GM12878 (cell line): ENCODE data around the gene HPF1. TPM values are rescaled to one million over a fixed set of nuclear protein-coding genes. Genes with fewer than 3 reads are reported as not detected.
A peak's percentile ranks its signal among the peaks of the same experiment; 100 is the strongest.

Experiments
- BCL3 ChIP-seq: IDR thresholded peaks from 2 replicates; pipeline ENCODE4 v1.6.1; 2011; ENCODE audit warnings: borderline replicate concordance, low read depth, mild to moderate bottlenecking, moderate library complexity, low read length; ENCODE audit not compliant: insufficient read depth, poor library complexity, severe bottlenecking
- BRCA1 ChIP-seq: IDR thresholded peaks from 2 replicates; pipeline ENCODE4 v1.6.1; 2011; ENCODE audit warnings: low read depth, low read length, improper control_type of control experiment
- CEBPZ ChIP-seq: fragments of 150-350 bp; IDR thresholded peaks from 2 replicates; pipeline ENCODE4 v1.6.1; 2016; ENCODE audit warnings: low read depth, low read length
- CHD4 ChIP-seq: fragments of 200-600 bp; sonication (generic); IDR thresholded peaks from 2 replicates; pipeline ENCODE4 v1.6.1; 2016; ENCODE audit warnings: mild to moderate bottlenecking
- CTCF ChIP-seq, 3 experiments: IDR thresholded peaks in 2 of 3; conservative IDR thresholded peaks in 1 of 3; 2 replicates each; pipeline ENCODE4 v1.5.1; 2011; ENCODE audit warnings: low read depth in 3 of 3, low read length in 3 of 3, mild to moderate bottlenecking in 3 of 3, control low read depth in 2 of 3, moderate library complexity in 2 of 3, inconsistent platforms in 1 of 3, mixed read lengths in 1 of 3; ENCODE audit not compliant: control insufficient read depth in 2 of 3, insufficient read depth in 1 of 3; ENCODE audit errors: extremely low read depth in 1 of 3
- E2F8 ChIP-seq: fragments of 450-650 bp; IDR thresholded peaks from 2 replicates; pipeline ENCODE4 v1.6.1; 2018; ENCODE audit warnings: mild to moderate bottlenecking, low read depth, moderate library complexity; ENCODE audit not compliant: partially characterized antibody
- EED ChIP-seq: sonication (generic); IDR thresholded peaks from 2 replicates; pipeline ENCODE4 v1.6.1; 2016; ENCODE audit warnings: antibody characterized with exemption, low read depth
- FOXM1 ChIP-seq: IDR thresholded peaks from 2 replicates; pipeline ENCODE4 v1.6.1; 2012; ENCODE audit warnings: low read depth, mild to moderate bottlenecking, inconsistent platforms, low read length, moderate library complexity
- IRF4 ChIP-seq: IDR thresholded peaks from 2 replicates; pipeline ENCODE4 v1.6.1; 2011; ENCODE audit warnings: low read depth, low read length
- NFIC ChIP-seq: IDR thresholded peaks from 2 replicates; pipeline ENCODE4 v1.6.1; 2012; ENCODE audit warnings: low read depth, mild to moderate bottlenecking, inconsistent platforms, low read length, moderate library complexity
- NFYA ChIP-seq: IDR thresholded peaks from 2 replicates; pipeline ENCODE4 v1.6.1; 2011; ENCODE audit warnings: low read depth, mild to moderate bottlenecking, low read length, improper control_type of control experiment, borderline replicate concordance
- NR2F1 ChIP-seq: fragments of 450-650 bp; conservative IDR thresholded peaks from 2 replicates; pipeline ENCODE4 v1.6.1; 2017; ENCODE audit warnings: mild to moderate bottlenecking
- REST ChIP-seq: IDR thresholded peaks from 2 replicates; pipeline ENCODE4 v1.6.1; 2012; ENCODE audit warnings: mild to moderate bottlenecking, low read depth, low read length
- WRNIP1 ChIP-seq: IDR thresholded peaks from 2 replicates; pipeline ENCODE4 v1.6.1; 2011; ENCODE audit warnings: low read depth, low read length, improper control_type of control experiment, borderline replicate concordance
- ZBED1 ChIP-seq: IDR thresholded peaks from 2 replicates; pipeline ENCODE4 v1.6.1; 2016; ENCODE audit warnings: borderline replicate concordance
- ZNF24 ChIP-seq: fragments of 450-650 bp; IDR thresholded peaks from 2 replicates; pipeline ENCODE4 v1.6.1; 2017; ENCODE audit warnings: antibody characterized with exemption, mild to moderate bottlenecking
- polyA plus RNA-seq, 11 experiments: library from polyadenylated mRNA; depleted of rRNA in 4 of 11; unstranded in 6 of 11; stranded (reverse) in 5 of 11; fragments of >200 nt; fragmentation: Nextera tagmentation in 4 of 11; fragmentation: Illumina TruSeq in 1 of 11; extraction: Ambion mirVana in 4 of 11; extraction: Trizol in 1 of 11; gene quantifications; 1 replicate in 1 of 11; 2 replicates in 10 of 11; pipeline versions ENCODE4 v1.2.1 to v1.2.3, GENCODE V29; 2011 to 2016; ENCODE audit warnings: inconsistent platforms in 2 of 11, missing spikeins in 2 of 11, low read depth in 1 of 11
- total RNA-seq, 4 experiments: library from RNA; depleted of rRNA in 3 of 4; stranded (reverse); fragments of >200 nt in 3 of 4; fragmentation: Illumina TruSeq in 1 of 4; extraction: Trizol in 1 of 4; gene quantifications; 2 replicates each; pipeline versions ENCODE4 v1.2.1 to v1.2.3, GENCODE V29; 2013 to 2021

HPF1 gene
- total and polyA plus RNA-seq, 10 of the 15 experiments (the other 5 are each of a cell fraction or from before 2014, with no cell fraction given): 31.2 to 93.5 (median 48.7) TPM

- TF ChIP-seq REST (no peak), EED (peak; percentile 86), CEBPZ (no peak), ZBED1 (no peak), NFYA (no peak), ZNF24 (no peak), CHD4 (no peak), FOXM1 (no peak), E2F8 (no peak), BCL3 (peak; percentile 22), NR2F1 (0 out of 2 replicates have a peak, but pooled peaks have one; percentile 12), NFIC (no peak), WRNIP1 (no peak), BRCA1 (no peak), CTCF (IDR thresholded peaks at IDR 0.05 in 2 of 3, conservative IDR thresholded peaks at IDR 0.05 in 1 of 3; ENCODE audit: control insufficient read depth in 2 of 3, extremely low read depth in 1 of 3, insufficient read depth in 1 of 3, low read depth in 3 of 3, low read length in 3 of 3) (0 out of 6 replicates have a peak, but pooled peaks of 1 of the 3 experiments have one; percentile 13), IRF4 (no peak)
Observed at GRCh38 chr4:169757575-169758184, at the start of gene HPF1 (continued).
